IPS-15b (cell line): ENCODE results near the gene GGT6.

Experiments used
- H3K27me3 ChIP-seq: one replicate; pipeline ENCODE4 v1.6.1; 2013; ENCODE audit warnings: low read length; ENCODE audit not compliant: control insufficient read depth, insufficient read depth
- H3K36me3 ChIP-seq: one replicate; pipeline ENCODE4 v1.6.1; 2013; ENCODE audit warnings: low read length; ENCODE audit not compliant: control insufficient read depth, insufficient read depth
- H3K4me1 ChIP-seq: one replicate; pipeline ENCODE4 v1.6.1; 2013; ENCODE audit warnings: mild to moderate bottlenecking, low read length; ENCODE audit not compliant: control insufficient read depth, insufficient read depth
- H3K4me3 ChIP-seq: one replicate; pipeline ENCODE4 v1.5.1; 2013; ENCODE audit warnings: low read depth, low read length
- H3K9ac ChIP-seq: one replicate; pipeline ENCODE4 v1.6.1; 2013; ENCODE audit warnings: low read depth, mild to moderate bottlenecking, low read length
- H3K9me3 ChIP-seq: one replicate; pipeline ENCODE4 v1.6.1; 2013; ENCODE audit warnings: mild to moderate bottlenecking, low read length; ENCODE audit not compliant: control insufficient read depth, insufficient read depth

GGT6 gene

DNA sequence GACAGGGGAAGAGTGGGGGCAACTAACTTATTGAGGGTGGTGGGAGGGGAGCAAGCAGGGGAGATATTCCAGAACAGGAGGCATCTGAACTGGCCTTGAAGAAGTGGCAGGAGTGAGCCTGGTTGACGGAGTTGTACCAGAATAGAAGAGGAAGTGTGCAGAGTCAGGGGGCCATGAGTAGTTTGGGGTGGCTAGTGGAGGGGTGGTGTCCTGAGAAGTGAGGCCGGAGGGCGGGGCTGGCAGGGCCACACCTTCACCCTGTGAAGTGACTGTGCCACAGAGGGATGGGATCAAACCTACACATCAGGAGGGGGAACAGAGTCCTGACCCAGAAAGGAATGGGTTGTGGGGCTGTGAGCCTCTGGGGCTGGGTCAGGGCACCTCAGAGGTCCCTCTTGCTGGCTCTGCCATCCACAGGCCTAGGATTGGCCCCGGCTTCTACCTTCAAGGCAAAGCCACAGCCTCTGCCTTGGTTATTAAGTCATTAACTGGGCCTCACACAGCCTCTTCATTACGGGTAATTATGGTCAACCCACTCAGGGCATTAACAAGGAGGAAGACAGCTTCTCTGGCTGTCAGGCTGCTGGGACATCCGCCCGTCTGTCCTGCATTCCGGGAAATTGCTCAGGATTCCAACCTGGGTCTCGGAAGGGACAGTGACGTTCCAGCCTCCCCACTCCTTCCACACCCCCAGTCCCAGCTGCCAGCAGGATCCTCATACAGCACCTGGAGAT lies 49.0 kb downstream of the GGT6 start:
- Histone ChIP-seq H3K9me3 (no peaks in the 10 kb centered on the region), H3K27me3 (no peaks in the 10 kb centered on the region), H3K9ac (no peak overlapping the region), H3K4me1 (no peaks in the 10 kb centered on the region), H3K4me3 (no peak overlapping the region), H3K36me3 (no peaks in the 10 kb centered on the region)

DNA sequence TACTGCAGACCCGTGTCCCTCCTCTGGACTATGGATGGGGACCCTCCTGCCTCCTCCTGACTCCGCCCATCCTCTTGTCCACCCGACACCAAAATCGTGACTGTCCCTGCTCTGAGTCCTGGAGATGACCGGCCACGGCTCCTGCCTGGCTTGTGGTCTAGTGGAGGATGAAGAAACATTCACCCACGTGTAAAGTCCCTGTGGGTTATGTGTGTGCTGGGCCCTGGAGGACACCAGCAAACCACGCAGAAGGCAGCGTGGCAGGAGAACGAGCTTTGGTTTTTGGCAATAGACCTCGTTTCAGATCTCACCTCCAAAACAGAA lies 49.8 kb downstream of the GGT6 start:
- Histone ChIP-seq H3K9me3 (no peaks in the 10 kb centered on the region), H3K4me1 (no peaks in the 10 kb centered on the region), H3K27me3 (no peaks in the 10 kb centered on the region), H3K36me3 (no peaks in the 10 kb centered on the region), H3K4me3 (no peak overlapping the region), H3K9ac (no peak overlapping the region)

GRCh38 chr17:4509923-4510617 lies 50.3 kb downstream of the GGT6 start:
- no peaks in the 10 kb centered on the region for H3K27me3 ChIP-seq
- no peaks in the 10 kb centered on the region for H3K9me3 ChIP-seq
- no peak overlapping the region for H3K9ac ChIP-seq
- no peaks in the 10 kb centered on the region for H3K36me3 ChIP-seq
- H3K4me3 ChIP-seq: no peak overlapping the region
- no peaks in the 10 kb centered on the region for H3K4me1 ChIP-seq

- no peaks in the 10 kb centered on the region for H3K9me3 ChIP-seq
- no peak overlapping the region for H3K9ac ChIP-seq
- no peaks in the 10 kb centered on the region for H3K36me3 ChIP-seq
- H3K4me3 ChIP-seq: no peak overlapping the region
- H3K27me3 ChIP-seq: no peaks in the 10 kb centered on the region
- no peaks in the 10 kb centered on the region for H3K4me1 ChIP-seq
Measured at GRCh38 chr17:4509401-4509800, 51.0 kb downstream of the GGT6 start.

DNA sequence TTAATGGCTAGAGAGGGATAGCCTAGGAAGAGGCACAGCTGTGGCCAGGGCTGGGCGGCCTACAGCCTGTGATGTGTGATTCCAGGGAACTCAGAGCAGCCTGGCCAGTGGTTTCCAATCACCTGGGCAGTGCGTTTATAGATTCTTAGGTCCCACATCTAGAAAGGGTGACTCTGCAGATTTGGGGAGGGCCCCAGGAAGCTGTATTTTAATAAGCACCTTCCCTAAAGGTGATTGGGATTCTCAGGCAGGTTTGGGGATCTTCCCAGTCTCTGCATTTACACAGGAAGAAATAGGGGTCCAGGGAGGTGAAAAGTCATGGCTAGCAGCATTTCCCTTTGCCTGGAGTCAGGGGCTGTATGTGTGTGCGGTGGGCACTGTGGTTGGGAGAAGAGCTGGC lies 52.2 kb downstream of the GGT6 start:
- Histone ChIP-seq H3K4me3 (no peak overlapping the region), H3K9ac (no peak overlapping the region), H3K27me3 (no peaks in the 10 kb centered on the region), H3K9me3 (no peaks in the 10 kb centered on the region), H3K36me3 (no peaks in the 10 kb centered on the region), H3K4me1 (peaks cover under 1% of the 10 kb centered on the region)

- Histone ChIP-seq H3K36me3 (no peaks in the 10 kb centered on the region), H3K9ac (no peak overlapping the region), H3K4me3 (no peak overlapping the region), H3K27me3 (no peaks in the 10 kb centered on the region), H3K4me1 (peaks cover 2% of the 10 kb centered on the region), H3K9me3 (no peaks in the 10 kb centered on the region)
Measured at GRCh38 chr17:4507361-4508111, 52.8 kb downstream of the GGT6 start.
